ENCODE data around the gene CHMP2B. TPM values are rescaled to one million over a fixed set of nuclear protein-coding genes. Genes with fewer than 3 reads are reported as not detected.

The CHMP2B gene, protein sequence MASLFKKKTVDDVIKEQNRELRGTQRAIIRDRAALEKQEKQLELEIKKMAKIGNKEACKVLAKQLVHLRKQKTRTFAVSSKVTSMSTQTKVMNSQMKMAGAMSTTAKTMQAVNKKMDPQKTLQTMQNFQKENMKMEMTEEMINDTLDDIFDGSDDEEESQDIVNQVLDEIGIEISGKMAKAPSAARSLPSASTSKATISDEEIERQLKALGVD
- total RNA-seq: 34.2 TPM

DNA sequence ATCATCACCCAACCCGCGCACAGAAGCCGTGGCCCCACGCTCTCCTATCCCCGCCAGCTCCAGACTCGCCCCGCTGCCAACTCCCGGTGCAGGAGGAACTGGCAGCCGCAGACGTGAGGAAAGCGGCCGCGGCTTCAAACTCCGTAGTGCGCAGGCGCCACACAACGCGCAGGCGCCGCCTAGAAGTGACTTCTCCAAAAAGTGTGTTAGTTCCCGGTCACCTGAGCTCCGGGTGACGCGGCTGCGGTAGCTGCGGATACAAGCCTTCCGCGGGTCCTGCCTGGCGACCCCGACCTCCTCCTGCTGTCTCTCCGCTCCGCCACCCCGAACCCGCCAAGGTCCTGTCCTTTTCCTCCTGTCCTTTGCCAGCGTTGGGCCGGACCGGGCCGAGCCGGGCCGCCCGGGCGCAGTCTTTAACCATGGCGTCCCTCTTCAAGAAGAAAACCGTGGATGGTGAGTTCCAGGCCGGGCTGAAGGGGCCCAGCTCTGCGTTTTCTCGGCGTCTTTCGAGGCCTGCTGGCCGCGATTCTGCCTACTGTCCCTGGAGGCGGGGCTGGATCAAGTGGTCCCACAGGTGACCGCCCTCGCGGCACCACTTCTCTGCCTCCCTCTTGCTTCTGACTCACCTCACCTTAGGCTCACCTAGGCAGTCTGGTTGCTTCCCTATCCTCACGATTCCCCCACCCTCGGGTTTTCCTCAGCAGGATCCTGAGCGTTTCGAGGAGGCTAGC, at the start of gene CHMP2B:
CHMP2B (plus strand) TSS at position 206 of the 731 bp plus-strand sequence; CDS start at position 420, 214 bp downstream.
- ATAC-seq: peak; percentile 97

DNA sequence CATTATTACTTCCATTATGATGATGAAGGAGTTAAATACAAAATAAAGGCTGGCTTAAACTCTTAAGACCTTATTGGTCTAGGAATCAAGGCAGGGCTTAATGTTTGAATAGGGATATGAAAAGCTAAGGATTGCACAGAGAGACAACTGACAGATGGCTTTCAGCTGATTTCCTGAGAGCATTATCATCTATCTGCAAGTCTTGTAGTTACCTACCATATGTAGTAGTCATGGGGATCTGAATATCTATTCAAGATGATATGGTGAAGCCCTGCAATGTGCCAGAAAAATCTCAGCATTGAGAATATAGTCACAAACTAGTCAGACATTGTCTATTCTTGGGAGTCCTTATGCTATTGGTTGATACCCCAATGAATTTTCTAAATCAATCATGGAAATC, 47.5 kb upstream of the CHMP2B start:
- ATAC-seq: no peak

DNA sequence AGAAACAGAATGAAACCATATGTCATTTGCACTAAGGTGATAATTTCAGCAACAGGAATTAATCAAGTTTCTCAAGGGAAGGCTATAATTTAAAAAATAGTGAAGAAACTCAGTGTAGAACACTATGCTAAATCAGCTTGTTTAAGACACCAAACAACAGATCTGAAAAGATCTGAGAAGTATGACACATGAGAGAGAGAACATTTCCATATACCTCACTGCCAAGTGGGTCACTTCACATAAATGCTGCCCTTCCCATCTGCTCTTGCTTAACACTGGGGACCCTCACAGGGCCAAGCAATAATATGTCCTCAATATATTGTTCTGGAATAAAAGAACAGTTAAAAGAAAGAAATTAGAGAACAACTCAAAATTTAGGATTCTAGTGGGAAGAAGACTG, 45.6 kb upstream of the CHMP2B start:
- no peak for ATAC-seq

DNA sequence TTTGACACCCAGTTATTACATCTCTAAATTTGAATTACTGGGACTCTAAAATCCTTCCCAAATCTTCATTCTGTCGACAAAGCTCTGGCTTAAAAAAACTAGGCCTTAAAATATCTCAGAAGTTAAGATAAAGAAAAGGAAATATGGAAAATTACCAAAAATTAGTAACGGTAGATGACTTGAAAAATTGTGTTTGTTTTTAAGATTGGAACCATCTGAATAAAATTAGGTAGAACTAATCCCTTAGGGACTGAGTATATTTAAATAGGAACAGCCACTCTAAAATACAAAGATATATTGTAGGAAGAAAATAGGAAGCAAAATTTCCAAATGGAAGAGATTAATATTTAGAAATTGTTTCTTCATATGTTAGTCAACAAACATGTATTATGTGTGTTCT, 45.1 kb upstream of the CHMP2B start:
- ATAC-seq: no peak

DNA sequence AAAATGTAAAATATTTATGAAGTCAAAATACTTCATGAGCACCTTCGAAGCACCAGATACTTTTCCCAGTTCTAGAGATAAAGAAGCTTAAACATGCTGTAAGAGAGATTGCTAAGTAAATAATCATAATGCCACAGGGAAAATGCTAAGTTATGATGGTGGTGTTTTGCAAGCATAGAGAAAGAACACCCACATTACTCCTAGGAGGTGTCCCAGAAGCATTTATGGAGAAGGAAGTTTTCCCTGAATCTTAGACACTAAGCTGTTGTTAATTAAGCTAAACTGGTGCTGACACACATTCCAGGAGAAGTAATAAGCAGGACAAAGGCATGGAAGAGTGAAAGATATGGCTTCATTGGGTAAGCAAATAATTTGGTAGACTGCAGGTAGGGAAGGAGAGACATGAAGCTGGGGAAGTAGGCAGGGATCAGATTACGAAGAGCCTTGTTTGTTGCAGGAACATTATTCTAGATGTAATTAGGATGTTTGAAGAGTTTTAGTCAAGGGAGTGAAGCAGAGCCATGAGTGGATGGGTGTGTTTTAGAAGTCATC, 40.4 kb upstream of the CHMP2B start:
- no peak for ATAC-seq

DNA sequence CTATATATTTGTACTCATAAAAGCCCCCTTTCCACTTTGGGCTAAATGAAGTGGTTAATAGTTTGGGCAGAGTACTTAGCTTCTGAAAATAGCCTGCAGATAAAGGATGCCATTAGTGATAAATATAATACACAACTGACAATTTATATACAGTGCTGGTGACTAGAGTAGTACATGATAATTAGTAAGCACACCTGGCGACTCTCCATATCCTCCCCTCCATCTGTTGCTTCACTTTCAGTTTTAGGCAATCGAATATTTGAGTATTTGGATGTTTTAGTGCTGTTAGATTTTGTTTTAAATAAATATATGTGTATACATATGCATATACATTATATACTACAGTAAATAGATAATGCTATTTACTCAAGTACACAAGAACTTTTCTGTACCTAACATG, 35.9 kb upstream of the CHMP2B start:
- no peak for ATAC-seq

DNA sequence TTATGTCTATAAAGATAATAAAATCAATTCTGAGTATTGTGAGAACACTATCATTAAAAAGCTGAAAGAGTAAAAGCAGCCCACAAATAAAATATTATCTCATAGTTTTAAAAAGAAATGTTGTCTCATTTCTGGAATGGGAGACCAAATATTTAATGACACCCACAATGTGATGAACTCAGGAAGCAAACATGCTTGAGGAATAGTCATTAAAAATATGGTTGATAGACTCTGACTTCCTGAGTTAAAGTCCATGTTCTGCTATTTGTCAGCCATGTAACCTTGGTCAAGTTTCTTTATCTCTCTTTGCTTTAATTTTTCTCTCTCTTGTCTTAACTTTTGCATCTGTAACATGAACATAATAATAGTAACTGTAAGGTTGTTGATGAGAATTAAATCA, 35.5 kb upstream of the CHMP2B start:
- ATAC-seq: no peak

DNA sequence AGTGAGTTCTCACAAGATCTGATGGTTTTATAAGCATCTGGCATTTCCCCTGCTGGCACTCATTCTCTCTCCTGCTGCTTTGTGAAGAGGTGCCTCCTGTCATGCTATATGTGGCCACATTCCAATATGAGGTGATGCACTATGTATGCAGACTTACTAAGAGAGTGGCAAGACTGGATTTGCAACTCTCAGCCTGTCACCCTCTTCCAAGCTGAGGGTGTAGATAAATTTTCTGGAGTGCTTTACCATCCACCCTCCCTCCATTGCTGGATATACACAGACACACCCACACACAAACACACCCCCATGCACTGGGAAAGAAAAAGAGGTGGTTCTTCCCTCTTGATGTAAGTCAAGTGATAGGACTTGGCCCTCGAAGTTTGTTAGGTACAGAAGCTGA, 30.2 kb upstream of the CHMP2B start:
- ATAC-seq: peak; percentile 99

DNA sequence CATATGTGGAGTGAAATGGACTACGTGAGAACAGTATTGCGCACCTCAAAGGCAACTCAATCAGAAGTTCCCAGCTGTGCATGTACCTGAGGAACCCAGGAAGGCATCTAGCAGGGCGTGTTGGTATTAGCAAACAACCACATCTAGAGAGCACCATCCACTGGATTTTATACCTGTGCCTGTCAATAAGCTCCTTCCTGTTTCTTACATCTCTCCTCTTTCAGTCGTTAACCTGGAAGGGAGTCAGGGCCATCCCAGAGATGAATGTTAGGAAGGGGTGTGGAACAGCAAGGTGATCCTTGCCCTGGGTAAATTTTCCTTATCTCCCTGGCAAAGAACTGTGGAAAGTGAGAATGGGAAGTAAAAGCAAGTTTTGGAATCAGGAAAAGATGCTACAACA, 29.6 kb upstream of the CHMP2B start:
- no peak for ATAC-seq

DNA sequence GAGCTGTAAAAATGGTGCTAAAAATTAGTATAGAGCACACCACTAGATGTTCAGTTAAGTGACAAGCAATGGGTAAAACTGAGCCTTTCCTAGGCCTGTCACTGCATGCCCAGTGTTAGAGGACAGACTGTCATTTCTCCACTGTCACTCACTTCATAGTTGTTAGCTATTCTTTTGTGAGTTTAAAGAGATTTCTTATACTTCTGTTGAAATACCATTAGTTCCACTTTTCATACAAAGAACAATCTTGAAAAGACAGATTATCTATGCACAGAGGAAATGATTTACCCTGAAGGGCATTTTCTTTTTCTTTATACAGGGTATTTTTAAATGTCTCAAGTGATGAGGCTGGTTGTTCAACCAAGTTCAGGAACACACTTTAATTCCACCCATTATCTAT, 28.3 kb upstream of the CHMP2B start:
- ATAC-seq: no peak

DNA sequence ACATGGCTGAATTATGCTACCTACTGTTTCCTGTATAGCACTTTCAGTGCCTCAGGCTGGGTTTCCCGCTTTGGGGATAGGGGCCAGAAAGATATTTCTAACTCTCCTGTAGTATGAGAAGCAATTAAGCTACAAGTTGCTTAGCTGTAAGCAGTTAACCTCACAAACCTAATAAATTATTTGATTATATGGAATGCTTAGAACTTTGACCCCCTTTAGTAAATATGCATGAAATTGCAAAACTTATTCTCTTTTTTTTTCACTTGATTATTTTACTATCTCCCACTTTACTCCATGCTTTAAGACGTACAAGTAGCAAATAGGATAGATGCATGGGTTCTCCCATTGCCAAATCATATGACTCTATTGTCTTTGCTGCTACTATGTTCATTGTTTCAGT, 27.5 kb upstream of the CHMP2B start:
- ATAC-seq: no peak

DNA sequence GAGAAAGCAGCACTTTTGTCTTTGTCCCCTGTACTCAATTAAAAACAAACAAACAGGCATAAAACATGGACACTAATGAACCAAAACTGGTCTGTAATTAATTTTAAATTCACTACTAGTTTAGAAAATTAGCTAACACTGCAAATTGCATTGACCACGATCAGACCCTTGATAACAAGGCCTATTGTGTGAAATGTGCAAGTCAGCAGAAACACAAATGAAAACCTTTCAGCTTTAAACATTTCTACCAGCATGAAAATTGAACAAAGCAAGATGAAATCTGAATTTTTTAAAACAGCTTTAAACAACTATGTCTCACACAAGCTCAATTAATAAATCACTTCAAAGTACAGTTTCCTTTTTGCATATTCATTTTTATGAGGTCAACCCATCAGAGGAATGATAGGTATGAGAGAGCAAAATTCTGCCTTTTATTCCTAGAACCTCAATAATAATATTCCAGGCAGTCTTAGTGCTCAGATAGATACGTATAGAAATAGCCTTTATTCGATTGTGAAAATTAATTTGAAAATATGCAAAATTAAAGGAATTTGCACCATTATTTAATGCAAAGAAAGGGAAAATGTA, 27.0 kb upstream of the CHMP2B start:
- no peak for ATAC-seq

DNA sequence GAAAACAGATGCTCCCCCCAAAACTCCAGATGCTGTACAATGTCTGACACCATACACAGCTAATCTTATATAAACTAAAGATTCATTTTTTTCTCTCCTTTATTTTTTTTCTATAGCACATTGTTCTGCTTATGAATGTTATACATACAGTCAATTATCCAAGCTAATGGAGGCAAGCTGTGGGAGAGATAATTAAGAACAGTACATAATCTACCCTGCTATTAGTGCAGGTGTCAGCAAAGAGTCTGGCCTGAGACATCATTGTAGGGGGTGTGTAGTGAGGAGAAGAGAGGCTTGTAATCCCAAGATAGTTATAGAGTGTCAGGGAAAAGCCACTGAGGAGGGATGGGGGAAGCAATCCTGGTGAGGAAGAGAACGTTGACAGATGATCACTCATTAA, 25.4 kb upstream of the CHMP2B start:
- no peak for ATAC-seq

DNA sequence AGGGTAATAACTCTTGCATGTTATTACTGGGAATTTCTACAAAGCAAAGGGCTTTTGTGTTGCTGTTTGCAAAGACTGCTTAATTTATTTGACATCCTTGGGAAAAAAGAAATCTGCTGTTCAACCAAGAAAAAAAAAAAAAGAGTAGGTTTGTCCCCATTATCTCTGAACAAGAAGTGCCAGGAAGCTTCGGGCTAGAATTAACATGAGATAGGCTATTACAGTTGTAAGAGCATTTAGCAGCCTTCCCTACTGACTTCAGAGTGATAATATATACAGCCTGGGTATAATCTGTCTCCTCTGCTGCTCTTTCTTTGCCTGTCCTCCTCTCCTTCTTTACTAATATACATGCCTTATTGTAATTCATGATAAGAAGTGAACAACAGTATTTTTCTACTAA, 23.3 kb upstream of the CHMP2B start:
- ATAC-seq: no peak

DNA sequence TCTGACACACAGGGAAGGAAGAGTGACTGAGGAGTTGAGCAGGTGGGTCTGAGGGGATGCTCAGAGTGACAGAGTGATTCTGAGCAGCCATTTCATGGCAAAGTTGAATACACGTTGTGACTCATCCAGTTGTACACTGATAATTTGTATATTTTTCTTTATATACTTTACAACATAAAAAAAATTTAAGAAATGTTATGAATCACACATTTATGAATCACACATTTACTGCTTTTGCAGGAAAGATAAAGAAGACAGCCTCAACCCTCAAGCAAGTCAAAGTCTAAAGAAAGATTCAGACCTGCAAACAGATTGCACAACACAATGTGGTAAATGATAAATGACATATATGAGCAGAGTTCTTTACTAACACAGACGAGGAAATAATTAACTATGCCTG, 21.0 kb upstream of the CHMP2B start:
- peak; percentile 70 for ATAC-seq

DNA sequence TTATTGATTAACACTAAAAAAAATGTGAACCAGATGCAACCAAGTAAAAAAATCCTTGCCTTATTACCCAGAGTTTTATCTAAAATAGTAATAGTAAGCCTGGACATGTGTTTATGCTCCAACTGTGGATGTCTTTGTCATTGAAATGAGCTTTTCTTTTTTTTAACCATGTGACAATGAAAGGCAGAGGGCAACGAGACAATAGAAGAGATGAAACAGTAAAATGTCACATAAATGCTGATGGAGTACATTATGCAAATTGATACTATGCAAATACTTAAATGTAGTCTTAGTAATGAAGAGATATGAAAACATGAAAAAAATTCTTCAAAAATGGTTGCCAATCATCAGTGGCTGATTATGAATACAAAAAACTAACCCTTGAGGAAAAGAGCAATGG, 20.5 kb upstream of the CHMP2B start:
- no peak for ATAC-seq

DNA sequence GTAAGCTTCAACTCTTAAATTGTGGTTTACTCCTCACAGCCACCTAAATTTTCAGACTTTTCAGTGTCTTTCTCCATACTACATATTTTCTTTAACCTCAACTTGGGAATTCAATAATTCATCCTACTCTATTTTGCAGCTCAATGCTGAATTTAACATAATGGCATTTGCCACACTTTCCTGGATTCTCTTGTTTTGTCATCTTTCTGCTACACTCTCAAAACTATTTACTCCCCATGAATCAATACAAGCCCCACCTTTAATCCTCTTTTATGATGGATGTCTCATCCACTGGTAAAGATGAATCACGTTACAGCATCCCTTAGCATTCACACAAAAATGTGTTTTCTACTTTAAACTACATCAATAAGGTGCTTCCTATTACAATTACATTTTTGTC, 19.6 kb upstream of the CHMP2B start:
- no peak for ATAC-seq

DNA sequence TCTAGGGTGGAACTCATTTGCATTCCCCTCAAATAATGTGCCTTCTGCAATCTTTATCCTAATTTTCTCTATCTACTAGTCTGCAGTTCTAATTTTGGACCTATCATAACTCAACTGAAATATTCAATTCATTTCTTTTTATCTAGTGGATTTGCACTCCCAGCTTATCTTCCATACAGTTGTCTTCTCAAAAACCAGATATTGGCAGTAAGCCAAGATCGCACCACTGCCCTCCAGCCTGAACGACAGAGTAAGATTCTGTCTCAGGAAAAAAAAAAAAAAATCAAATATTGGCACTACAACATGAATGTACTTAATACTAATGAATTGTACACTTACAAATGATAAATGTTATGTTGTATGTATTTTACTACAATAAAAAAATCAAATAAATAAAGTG, 18.0 kb upstream of the CHMP2B start:
- ATAC-seq: no peak

DNA sequence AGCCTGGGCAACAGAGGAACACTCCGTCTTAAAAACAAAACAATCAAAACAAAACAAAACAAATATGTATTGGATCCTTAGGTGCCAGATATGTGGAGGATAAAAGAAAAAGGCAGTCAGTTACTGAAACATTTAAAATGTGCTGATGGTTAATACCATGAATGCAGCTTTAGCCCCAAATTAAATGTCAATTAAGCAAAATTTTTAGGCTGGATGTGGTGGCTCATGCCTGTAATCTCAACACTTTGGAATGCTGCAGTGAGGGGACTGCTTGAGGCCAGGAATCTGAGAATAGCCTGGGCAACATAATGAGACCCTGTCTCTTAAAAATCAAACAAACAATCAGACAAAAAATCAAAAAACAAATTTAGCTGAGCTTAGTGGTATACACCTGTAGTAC, 8.5 kb upstream of the CHMP2B start:
- ATAC-seq: no peak

DNA sequence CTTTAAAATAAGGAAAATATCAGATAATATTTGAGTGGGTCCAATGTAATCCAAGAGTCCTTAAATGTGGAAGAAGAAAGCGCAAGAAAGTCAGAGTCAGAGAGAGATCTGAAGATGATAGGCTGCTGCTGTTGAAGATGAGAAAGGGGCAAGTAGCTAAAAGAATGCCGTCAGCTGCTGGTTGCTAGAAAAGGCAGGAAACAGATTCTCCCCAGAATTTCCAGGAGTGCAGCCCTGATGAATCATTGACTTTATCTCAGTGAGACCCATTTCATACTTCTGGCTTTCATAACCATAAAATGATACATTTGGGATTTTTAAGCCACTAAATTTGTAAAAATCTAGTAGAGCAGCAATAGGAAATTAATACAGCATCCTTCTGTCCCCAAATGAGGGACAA, 7.5 kb upstream of the CHMP2B start:
- ATAC-seq: no peak

DNA sequence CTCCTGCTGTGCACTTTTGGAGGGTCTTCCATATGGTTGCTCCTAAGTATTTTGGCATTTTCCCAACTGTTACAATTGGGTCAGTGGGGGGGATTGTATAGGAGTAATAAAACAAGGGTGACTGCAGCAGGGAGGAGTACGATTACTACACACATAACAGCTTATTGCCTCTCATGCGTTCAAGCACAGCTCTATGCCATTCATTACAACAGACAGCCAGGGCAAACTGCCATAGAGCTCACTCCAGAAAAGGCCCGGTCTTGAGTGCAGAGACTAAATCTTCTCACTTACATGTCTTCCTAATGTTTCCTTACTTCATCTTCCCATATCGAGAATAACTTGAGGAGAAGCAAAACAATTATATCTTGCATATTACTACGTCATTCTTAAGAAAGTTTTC, 1.4 kb upstream of the CHMP2B start:
- peak; percentile 50 for ATAC-seq

DNA sequence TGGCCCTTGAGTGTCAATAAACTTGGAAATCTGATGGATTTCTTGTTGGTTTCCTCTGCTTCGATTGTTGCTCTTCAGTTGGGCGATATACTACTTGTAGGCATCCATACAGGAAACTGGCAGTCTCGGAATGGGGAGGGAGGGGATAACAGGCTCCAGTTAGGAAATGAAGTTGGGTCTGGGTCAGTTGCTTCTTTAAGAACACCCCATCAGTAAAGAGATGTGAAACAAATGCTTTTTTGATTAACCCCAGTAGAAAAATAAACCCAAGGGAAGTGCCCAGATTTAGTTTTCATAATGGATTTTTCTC, 681 bp downstream of the CHMP2B start:
- no peak for ATAC-seq

DNA sequence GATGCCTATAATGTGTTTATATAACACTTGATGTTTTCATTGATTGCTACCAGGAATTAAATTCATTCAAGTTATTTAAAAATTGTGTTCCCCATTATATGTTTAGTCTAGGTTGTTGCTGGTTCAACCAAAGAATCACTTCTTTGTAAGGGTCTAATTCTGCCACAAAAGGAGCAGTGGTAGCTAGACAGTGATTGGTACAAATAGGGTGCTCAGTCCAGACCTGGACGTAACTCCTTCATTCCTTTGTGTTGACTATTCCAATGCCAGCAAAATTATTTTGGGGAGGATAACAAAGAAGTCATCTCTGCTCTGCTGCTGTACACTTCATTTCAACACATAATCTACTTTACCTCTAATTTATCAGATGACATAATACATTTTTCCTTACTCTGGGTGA, 1.2 kb downstream of the CHMP2B start:
- ATAC-seq: no peak

DNA sequence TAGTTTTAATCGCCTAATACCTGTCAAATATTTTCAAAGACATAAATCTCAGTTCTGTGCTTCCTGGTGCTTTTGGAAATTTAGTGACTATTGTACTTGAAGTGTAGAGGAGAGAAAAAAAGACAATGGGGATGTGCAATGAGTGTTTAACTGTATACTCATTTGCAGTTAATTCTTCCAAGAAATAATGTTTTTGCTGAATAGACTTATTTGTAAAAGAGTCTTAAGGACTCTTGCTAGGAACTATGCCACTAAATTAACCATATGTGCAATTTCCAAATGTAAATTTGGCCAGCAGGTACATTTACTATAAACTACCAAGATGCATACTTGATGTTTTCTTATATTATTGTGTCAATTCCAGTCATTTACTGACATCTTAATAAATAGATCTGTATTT, 2.0 kb downstream of the CHMP2B start:
- ATAC-seq: no peak

All from esophagus mucosa (tissue), 1 donor.